Hematopoietic multipotent progenitor cell treated with erythropoietin and hydrocortisone succinate and interleukin-3 and kit ligand, for 6 days (in vitro differentiated cells): ENCODE measurements around the gene SCNN1A.
"Not testable (repeated sequence)": the region's sequence is repeated elsewhere in the genome, so short reads cannot be mapped to it uniquely, and the experiment has no call there.

ENCODE experiments used
- DNase-seq: peaks from one replicate; pipeline ENCODE4 v3.0.0-alpha.2; 2015

The SCNN1A gene

DNA sequence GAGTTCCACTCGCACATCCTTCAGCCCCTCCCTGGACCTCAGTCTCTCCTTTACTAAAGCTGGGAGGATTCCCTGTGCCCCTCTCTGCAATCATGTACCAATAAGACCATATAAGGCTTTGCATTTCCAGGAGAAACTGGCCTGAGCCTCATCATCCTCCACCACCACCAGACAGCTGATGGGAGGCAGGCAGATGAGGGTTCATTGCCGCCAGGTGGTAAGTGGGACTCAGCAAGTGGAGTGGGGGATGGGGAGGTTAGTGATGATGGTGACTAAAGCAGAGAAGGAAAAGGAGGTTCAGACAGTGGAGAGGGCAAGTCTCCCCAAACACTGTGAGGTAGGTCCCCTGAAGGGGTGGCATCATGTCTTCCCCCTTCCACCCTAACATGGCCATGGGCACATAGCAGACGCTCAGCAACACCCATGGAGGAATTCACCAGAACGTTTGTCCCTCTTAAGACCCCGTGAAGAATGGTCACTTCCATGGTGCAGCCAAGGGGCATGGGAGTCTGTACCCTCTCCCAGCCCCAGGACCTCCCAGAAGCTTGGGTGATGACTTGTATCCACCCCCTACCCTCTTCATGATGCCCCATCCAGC lies 29.0 kb downstream of the SCNN1A start:
- DNase-seq = no peak

DNA sequence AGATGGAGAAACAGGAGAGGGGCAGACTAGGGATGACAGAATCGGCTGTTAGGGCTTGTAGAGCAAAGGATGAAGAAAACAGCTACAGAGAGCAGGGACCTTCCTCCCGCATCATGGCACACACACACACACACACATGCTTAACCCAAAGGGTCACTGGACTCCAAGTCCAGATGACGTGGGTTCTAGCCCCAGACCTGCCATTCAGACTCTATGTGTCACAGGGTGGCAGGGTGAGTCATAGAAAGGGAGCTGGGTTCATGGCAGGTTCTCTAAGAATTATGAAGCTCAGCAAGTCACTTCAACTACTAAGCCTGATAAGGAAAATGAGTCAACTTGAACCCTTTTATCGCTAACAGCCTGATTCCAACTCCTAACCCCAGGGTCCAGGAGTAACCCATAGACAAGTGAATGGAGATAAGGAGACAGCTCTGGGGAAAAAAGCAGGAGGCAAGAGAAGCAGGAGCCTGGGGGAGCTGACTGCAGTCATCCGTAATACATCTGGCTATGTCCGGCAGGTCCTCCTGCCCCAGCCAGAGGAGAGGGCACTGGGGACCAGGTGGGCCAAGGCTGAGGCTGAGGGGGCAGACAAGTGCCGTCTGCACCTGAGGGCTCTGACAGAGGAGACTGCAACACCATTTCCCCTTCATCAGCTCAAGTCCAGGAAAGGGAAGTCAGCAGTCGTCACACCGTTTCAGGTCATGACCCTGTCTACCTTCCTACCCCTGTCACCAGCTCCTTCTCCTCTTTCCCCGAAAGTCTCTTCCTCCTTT lies 29.9 kb downstream of the SCNN1A start:
- peak; percentile 91 for DNase-seq

DNA sequence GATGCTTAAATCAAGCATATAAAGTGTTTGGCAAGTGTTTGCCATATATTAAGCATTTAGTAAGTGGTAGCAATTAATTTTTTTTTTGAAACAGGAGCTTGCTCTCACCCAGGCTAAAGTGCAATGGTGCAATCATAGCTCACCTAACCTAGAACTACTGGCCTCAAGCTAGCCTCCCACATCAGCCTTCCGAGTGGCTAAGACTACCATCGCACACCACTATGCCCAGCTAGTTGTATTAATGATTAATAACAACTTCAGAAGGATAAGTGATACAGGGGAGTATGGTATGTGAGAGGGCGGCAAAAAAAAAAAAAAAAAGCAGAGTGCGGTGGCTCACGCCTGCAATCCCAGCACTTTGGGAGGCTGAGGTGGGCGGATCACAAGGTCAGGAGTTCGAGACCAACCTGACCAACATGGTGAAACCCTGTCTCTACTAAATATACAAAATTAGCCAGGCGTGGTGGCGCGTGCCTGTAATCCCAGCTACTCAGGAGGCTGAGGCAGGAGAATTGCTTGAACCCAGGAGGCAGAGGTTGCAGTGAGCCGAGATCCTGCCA lies 31.2 kb downstream of the SCNN1A start:
- not testable (repeated sequence) for DNase-seq

DNA sequence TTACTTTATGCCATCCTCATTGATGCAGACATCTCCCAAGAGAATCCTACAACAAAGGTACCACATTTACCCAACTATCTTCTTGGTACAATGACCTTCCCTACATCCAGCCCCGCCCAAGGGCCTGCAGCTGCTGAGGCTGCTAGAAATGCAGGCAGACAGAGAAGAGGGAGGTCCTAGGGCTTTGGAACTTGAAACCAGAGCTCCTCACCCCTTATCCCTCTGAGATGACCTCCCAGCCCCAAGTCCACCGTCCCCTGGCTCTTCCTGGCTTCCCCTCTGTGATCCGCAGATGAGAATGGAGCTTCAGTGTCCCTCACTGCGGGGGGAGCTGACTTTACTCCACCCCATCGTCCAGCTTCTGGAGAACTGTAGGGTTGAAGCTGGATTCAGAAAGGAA lies 31.8 kb downstream of the SCNN1A start:
- no peak for DNase-seq

DNA sequence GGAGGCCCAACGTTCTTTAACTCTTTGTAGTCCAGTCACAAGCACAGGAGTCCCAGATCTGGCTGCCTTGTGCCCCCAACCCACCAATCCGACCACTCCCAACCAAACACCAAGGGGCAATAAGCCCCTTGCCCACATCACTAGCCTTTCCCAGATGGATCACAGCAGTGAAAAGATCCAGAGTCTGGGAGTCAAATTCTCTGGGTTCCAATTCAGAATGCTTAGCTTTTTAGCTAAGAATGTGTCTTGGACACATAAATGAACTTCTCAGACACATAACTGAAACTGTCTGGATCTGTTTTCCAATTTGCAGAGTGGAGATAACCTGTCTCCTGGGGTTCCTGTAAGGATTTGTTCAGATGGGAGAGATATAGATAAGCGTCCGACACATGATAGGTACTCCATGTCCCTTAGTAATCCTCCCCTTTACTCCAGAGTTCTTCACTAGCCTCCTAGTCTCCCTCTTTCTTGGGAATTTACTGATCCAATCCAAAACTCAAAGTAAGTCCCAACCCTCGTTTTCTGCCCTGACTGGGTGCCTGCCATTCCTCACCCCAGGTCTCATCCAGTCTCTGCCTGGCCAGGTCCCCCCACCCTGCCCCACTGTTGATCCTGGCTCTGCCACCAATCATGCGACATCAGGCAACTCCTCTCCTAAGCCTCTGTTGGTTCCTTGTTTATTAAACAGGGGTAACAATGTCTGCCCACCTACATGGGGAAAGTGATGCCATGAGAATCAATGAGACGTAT lies 33.0 kb downstream of the SCNN1A start:
- DNase-seq = no peak

DNA sequence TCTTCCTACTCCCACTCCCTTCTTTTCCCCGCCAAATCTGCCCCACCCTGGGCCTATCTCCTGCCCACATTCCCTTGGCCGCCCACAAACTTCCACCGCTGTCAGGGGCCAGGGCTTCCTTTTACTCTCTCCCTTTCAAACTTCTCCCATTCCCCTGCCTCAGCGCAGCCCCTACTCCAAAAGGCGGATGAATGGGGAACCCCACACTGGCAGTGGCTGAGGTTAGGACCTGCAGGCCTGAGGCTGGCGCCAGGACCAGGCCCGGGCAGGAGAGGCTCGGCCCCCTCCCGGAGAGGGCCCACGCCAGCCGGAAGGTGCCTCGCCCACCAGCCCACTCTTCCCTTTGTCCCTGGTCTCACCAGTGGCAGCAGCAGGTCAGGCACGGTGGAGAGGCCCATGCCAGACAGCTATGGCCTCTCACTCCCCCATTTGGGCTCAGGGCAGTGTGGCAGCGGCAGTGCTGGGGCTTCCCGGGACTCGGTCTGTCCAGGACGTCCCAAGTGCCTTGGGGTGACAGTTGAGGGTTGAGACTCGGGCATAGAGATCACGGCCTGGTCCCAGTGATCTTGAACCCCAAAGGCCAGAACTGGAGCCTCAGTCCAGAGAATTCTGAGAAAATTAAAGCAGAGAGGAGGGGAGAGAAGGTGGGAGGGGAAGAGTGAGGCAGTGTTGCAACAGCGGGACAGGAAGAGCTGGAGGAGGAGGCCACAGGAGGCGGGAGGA lies 33.8 kb downstream of the SCNN1A start, which contains the start of gene TNFRSF1A:
TNFRSF1A (minus strand) TSS at position 660 of the 723 bp plus-strand sequence; CDS start at position 398, 262 bp downstream.
- DNase-seq = peak; percentile 86

DNA sequence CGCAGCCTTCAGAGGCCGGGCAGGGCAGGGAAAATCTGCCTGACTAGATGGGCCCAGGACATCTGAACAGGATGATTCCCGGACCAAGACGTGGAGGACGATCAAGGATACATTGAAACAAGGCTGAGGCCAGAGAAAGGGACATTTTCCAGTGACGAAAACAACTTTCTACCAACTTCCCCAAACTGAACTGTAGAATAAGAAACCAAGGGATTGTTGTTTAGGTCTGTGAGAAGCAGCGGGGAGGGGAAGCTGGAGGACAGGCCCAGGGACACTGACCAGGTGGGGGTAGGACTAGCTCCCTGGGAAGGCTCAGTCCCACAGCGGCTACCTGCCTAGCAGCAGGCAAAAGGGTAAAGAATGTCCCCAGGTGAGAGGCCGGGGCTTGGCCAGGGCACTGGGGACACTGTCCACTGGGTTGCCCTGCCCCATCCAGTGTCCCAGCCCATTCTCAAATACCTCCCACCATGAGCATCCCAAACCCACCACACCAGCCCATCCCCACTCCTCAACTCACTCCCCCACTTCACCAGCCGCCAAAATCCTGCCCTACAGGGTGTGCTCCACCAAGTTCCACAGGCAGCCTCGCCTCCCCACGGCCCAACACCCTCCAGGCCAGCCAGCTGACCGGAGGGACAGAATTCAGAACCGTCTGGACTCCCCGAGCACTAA lies 34.5 kb downstream of the SCNN1A start:
- peak; percentile 49 for DNase-seq

DNA sequence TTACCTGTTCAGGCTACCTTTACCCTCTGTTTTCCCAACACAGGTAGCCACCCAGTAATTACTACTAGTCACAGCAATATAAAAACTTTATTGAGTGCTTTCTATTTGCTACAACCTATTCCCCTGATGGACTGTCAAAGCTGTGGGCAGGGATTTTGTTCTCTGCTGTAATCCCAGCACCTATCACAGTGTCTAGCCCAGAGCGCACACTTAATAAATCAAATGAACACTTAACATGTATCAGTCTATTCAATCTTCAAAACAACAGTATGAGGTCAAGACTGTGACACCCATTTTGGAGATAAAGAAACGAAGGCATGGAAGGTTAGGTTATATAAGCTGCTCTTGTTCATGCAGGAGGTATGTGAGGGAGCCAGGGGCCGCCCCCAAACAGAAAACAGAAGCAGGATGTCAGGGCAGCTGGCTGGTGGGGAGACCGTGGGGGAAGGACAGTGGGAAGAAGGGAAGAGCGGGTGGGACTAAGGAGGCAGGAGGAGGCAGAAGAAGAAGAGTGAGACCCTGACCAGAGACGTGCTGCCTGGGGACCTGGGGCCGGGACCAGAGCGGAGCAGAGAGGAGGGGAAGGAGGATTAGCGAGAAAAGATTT lies 35.2 kb downstream of the SCNN1A start:
- peak; percentile 54 for DNase-seq

DNA sequence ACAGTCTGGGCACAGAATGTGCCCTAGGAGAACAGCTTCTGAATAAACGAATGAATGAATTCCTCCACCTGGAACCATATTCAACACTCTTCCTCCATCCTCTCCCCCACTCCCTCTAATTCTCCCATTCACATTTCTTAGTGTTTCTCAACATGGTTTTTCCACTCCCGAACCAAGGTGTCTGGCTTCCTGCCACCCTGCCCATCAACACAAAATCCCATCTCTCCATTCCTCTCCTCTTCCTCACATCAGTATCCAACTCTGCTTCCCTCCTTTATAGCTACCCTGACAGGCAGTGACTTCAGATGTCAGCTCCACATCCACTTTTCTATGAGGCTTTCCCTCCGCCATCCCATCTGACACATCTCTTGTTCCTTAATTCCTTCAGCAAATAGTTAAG lies 36.4 kb downstream of the SCNN1A start:
- DNase-seq = no peak

DNA sequence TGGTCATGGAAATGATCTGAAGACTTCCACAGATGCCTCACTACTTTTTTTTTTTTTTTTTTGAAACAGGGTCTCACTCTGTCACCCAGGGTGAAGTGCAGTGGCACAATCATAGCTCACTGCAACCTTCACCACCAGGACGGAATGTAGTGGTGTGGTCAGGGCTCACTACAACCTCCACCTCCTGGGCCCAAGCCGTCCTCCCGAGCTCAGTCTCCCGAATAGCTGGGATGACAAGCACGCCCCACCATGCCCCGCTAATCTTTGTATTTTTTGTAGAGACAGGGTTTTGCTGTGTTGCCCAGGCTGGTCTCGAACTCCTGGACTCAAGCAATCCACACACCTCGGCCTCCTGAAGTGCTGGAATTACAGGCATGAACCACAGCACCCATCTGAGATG lies 36.8 kb downstream of the SCNN1A start:
- DNase-seq = not testable (repeated sequence)

DNA sequence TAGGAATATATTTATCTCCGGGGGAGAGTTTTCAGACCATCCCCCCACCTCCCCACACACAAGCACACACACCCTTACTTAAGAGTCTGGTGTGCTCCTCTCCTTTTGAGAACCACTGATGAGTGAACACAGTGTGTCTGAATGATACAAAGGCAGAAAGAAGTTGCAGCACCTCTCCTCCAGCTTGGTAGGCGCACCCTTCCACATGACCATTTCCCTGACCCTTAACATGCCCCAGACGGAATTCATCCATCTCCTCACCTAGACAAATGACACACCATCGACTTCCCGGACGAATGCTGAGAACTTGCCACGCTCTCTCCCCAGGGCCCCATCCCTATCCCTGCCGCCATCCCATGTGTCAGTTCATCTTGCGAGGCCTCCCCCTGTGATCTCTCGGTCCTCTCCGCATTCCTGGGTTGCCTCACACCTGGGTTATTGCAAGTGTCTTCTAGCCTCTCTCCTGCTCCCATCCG lies 37.4 kb downstream of the SCNN1A start:
- peak; percentile 43 for DNase-seq

DNA sequence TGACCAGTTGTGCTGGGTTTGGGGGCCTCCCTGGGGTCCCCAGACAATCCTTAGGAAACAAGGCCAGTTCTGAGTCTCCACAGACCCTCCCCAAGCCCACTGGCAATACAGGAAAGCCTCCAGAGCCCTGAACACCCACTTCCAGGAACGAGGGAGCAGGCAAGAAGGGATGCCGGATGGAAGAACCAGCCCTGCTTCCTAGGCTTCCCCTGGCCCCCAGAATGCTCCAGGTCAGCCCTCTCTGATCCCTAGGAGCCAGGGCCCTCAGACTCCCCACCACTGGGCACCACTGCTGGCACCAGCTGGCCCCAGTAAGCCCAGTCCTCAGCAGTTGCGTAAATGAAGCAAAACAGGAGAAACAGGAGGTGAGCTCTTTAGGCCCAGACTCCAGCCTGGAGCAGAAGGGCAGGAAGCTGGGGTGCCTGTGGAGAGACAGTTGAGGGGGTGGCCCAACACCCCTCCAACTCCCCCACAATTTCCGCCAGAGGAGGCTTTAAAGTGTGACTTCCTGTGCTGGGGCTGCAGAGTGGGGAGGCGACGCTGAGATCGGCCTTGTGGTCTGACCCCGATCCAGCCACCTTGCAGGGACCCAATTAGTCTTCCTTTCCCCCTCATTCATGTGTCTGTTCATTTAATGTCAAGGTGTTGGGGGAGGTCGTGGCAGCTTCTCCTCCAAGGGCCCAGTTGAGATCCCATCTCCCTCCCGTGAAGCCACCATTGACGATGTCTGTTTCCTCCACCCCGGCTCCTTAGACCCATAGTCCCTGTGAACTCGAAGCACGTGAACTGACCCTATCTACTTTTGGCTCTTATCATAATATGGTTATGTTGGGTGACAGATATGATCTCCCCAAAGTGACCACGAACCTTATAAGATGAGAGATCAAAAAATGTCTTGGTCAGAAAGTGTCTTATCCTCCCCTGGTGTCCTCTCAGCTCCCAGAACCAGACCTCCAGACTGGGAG lies 38.2 kb downstream of the SCNN1A start:
- DNase-seq = peak; percentile 72

DNA sequence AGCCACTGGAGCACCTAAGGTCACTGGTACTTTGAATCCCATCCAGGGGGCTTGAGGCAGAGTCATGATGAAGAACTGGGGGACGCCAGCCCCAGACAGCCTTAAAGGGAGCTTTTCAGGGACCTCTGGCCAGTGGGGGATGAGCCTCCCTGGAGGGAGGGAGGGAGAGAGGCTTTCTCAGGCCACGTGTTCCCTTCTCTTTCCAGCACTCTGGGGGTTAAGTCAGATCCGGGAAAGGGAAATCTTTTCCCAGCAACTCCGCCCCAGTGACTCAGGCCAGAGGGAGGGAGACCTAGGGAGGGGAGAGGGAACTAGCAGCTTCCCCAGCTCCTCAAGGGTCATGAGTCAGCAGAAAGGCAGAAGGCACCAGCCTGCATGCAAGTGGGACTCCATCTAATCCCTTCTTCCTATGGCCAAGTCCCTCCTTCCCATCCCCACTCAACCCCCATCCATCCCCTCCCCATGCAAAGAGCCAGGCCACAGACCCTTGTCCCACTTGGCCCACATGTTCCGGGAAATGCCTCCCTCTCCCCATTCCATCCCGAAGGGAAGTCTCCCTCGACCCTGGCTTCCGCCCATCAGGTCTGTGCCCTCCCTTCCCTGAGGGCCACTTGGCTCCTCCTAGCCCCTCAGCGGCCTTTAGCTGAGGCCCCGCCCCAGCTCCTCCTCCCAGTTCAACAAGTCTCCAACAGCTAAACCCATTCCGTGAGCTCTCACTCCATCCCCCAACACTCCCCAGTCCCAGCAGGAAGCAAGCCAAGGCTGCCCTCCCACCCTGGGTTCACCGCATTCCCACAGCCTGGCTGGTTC lies 39.1 kb downstream of the SCNN1A start:
- peak; percentile 89 for DNase-seq

DNA sequence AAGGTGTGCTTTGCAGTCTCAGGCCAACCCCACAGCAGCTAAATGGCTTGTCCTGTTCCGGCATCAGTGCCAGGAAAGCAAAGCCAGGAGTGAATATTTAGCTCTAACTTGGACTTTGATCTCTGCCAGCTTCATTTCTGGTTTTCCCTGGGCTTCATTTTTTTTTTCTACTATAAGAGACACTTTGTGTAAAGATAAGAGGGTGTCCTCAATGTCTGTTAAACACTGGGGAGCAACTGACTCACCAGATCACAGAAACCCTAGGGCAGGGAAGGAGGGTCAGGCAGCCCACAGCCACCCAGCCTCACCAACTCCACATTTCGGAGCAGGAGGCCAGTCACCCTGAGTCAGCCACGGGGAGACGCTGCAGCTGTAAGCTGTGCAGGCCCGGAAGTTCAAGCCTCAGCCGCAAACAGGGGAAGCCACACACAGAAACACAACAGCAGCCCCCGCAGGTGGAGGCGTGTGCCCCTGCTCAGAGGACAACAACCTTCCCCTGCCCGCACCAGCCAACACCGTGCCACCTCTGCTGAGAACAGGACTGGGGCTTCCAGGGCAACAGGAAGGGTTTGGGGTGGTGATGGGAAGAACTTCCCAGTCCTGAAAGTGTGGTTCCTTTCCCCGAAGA lies 39.8 kb downstream of the SCNN1A start:
- DNase-seq = peak; percentile 88

DNA sequence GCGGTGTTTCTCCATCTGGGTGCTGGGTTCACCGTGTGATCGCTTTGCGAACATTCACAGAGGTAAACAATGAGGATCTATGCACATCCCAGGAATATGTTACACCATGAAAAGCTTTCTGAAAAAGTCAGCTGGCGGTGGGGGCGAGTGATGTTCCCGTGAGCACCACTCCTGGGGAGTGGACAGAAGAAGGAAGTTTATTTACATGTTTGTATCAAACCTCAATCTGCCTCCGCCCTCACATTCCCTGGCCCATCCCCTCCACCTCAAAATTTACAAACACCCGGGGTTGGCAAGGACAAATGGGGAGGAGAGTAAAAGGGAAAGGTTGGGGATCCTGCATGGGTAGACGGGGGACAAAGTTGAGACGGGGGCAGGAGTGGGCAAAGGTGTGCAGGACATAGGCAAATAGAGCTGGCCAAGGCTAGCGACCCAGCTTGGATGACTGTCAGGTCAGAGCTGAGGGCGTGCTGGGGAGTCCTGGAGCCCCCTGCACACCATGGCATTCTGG lies 40.4 kb downstream of the SCNN1A start:
- DNase-seq = no peak

DNA sequence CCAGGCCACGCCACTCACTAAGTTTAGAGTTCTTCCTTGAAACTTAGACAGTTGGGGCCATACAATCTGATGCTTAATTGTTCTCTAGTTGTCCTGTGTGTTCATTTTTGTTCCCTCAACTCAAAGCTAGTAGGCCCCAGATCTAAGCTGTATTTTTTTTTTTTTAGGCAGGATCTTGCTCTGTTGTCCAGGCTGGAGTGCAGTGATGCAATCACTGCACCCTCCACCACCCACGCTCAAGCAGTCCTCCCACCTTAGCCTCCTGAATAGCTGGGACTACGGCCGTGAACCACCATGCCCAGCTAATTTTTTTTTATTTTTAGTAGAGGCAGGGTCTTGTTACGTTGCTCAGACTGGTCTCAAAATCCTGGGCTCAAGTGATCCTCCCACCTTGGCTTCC lies 41.0 kb downstream of the SCNN1A start:
- no peak for DNase-seq

DNA sequence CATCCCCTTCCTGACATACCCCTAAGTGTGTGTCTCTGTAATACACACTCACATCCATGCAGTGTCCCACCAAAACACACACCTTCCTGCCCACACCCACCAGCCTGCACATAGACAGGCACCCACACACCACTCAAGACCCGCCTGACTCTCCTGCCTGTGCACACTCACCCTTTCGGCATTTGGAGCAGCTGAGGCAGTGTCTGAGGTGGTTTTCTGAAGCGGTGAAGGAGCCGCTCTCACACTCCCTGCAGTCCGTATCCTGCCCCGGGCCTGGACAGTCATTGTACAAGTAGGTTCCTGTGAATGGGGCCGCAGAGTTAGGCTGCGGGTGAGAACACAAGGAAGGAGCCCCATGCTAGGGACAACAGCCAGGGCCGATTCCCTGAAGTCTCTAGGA lies 41.8 kb downstream of the SCNN1A start:
- no peak for DNase-seq

DNA sequence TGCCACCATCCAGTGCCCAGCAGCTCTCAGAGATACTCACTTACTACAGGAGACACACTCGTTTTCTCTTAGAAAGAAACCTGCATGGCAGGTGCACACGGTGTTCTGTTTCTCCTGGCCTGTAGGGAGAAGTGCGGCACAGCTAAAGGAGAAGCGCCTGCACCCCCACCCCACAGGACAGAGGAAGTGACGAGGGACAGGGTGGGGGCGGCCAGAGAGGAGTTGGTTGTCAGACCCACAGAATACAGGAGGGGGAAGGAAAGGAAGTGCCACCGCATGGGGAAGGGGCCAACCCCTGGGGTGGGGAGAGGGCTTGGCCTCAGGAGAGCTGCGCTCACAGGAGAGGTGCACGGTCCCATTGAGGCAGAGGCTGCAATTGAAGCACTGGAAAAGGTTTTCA lies 42.3 kb downstream of the SCNN1A start:
- no peak for DNase-seq

DNA sequence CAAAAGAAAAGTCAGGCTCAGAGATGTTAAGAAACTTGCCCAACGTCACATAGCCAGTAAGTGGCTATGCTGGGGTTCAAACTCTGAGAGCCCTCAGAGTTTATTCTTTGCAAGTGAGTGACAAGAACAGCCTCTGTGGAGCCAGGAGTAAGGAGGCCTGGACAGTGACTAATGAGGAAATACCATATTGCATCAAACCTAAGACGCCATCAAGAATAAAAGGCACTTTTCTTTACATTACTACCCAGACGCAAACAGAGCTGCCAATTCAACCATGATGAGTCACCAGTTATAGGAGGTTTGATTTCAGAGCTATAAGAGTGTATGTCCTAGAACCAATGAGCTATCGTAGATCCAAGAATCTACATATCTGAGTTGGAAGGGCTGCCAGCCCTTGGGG lies 42.9 kb downstream of the SCNN1A start:
- DNase-seq = no peak
